SK-N-MC (cell line): ENCODE results near the gene TMEM40.
A peak's percentile ranks its signal among the peaks of the same experiment; 100 is the strongest.

Source experiments
- DNase-seq: peaks from one replicate; pipeline ENCODE4 v3.0.0-alpha.2; 2011; ENCODE audit warnings: low read depth, low spot score
- H3K27ac ChIP-seq: fragments of 200-600 bp; sonication (generic); 2 replicates; pipeline ENCODE4 v1.5.1; 2016; ENCODE audit warnings: mixed run types
- H3K36me3 ChIP-seq: fragments of 200-600 bp; sonication (generic); 2 replicates; pipeline ENCODE4 v1.6.1; 2017; ENCODE audit warnings: antibody characterized with exemption, low read length, mixed read lengths; ENCODE audit not compliant: insufficient read depth
- H3K4me3 ChIP-seq: fragments of 200-600 bp; sonication (generic); 2 replicates; pipeline ENCODE4 v1.5.1; 2016
- H3K9ac ChIP-seq: fragments of 200-600 bp; sonication (generic); 2 replicates; pipeline ENCODE4 v1.8.0; 2017; ENCODE audit warnings: mixed run types, mixed read lengths; ENCODE audit not compliant: insufficient read length
- H3K9me3 ChIP-seq: fragments of 200-600 bp; sonication (generic); 2 replicates; pipeline ENCODE4 v1.6.1; 2017; ENCODE audit warnings: low read depth, mild to moderate bottlenecking, antibody characterized with exemption, low read length, moderate library complexity, mixed read lengths
- EZH2 ChIP-seq: fragments of 200-600 bp; sonication (generic); IDR thresholded peaks from one replicate; pipeline ENCODE4 v1.6.1; 2017; ENCODE audit warnings: antibody characterized with exemption
- FOXP2 ChIP-seq: optimal IDR thresholded peaks from 2 replicates; pipeline ENCODE3; 2011; ENCODE audit warnings: mild to moderate bottlenecking, moderate library complexity; ENCODE audit not compliant: insufficient read depth; ENCODE audit errors: extremely low read length, control extremely low read depth
- POLR2AphosphoS5 ChIP-seq: IDR thresholded peaks from 2 replicates; pipeline ENCODE4 v1.6.1; 2012; ENCODE audit warnings: mild to moderate bottlenecking, low read depth, low read length, borderline replicate concordance

TMEM40 gene

DNA sequence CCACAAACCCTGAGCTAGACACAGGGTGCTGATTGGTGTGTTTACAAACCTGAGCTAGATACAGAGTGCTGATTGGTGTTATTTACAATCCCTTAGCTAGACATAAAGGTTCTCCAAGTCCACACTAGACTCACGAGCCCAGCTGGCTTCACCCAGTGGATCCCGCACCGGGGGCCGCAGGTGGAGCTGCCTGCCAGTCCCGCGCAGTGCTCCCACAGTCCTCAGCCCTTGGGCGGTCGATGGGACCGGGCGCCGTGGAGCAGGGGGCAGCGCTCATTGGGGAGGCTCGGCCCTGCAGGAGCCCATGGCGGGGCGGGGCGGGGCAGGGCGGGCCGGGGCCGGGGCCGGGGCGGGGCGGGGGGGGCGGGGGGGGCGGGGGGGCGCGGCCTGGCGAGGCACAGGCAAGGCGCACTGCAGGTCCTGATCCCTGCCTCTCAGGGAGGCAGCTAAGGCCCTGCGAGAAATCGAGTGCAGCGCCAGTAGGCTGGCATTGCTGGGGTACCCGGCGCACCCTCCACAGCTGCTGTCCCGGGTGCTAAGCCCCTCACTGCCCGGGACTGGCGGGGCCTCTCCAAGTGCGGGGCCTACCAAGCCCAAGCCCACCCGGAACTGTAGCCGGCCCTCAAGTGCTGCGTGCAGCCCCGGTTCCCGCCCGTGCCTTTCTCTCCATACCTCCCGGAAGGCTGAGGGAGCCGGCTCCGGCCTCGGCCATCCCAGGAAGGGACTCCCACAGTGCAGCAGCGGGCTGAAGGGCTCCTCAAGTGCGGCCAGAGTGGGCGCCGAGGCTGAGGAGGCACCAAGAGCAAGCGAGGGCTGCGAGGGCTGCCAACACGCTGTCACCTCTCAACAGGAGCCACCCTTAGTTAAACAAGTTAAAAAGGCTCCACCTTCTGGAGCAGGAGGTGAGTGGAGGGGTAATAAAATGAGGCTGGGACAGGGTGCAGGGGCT is 9.8 kb upstream of the TMEM40 start:
- no peak overlapping the region for H3K27ac ChIP-seq
- TF ChIP-seq EZH2 = no peak
- TF ChIP-seq POLR2AphosphoS5 = no peak
- no peak for TF ChIP-seq FOXP2
- DNase-seq = no peak
- no peak overlapping the region for H3K4me3 ChIP-seq
- H3K9ac ChIP-seq = no peak overlapping the region
- H3K36me3 ChIP-seq = no peaks in the 10 kb centered on the region
- no peaks in the 10 kb centered on the region for H3K9me3 ChIP-seq

DNA sequence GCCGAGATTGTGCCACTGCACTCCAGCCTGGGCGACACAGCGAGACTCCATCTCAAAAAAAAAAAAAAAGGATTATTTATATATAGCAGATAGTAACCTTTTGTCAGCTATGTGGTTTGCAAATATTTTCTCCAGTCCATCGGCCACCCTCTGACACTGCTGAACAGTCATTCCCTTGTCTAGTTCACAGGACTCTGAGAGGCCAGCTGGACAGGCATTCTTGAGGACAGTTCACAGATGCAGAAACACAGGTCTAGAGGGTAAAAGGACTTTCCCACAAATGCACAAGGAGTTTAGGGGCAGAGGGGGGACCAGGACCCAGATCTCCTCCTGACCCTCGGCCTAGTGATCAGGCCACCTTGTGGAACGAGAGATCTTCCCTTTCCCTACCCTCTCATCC is 7.5 kb upstream of the TMEM40 start:
- no peak overlapping the region for H3K4me3 ChIP-seq

DNA sequence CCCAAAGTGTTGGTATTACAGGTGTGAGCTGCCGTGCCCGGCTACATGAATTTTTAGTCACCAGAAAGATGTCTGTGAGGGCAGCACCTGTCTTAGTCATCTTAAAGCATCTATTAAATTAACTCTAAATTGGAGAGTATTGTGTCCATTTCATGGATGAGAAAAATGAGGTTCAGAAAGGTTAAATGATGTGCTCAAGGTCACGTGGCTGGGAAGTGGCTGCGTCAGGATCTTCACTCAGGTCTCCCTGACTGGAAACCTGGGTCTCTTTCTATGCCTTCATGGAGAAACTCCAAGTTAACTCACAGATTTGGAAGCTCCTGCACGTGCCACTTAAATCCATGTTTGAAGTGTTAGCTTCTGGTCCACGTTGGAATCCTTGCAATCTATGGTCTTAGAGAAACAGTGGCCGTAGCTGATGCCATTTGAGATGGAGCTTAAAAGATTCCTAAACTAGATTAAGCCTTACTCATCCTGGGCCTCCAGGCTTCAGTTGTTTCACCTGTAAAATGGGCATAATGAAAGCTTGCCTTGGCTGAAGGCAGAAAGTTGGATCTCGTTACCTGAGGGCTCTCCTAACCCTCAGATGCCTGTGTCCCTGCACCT is 5.2 kb upstream of the TMEM40 start:
- H3K9me3 ChIP-seq = no peaks in the 10 kb centered on the region
- no peak for TF ChIP-seq POLR2AphosphoS5
- TF ChIP-seq FOXP2 = no peak
- no peak for TF ChIP-seq EZH2
- no peak for DNase-seq
- no peak overlapping the region for H3K27ac ChIP-seq
- H3K36me3 ChIP-seq = no peaks in the 10 kb centered on the region
- no peak overlapping the region for H3K4me3 ChIP-seq
- H3K9ac ChIP-seq = no peak overlapping the region

More for the DNA sequence above, 7.5 kb upstream of the TMEM40 start:
- no peak for DNase-seq
- Histone ChIP-seq H3K36me3 (no peaks in the 10 kb centered on the region), H3K9me3 (no peaks in the 10 kb centered on the region), H3K27ac (no peak overlapping the region), H3K9ac (no peak overlapping the region)
- no peak for TF ChIP-seq FOXP2
- no peak for TF ChIP-seq POLR2AphosphoS5
- no peak for TF ChIP-seq EZH2

DNA sequence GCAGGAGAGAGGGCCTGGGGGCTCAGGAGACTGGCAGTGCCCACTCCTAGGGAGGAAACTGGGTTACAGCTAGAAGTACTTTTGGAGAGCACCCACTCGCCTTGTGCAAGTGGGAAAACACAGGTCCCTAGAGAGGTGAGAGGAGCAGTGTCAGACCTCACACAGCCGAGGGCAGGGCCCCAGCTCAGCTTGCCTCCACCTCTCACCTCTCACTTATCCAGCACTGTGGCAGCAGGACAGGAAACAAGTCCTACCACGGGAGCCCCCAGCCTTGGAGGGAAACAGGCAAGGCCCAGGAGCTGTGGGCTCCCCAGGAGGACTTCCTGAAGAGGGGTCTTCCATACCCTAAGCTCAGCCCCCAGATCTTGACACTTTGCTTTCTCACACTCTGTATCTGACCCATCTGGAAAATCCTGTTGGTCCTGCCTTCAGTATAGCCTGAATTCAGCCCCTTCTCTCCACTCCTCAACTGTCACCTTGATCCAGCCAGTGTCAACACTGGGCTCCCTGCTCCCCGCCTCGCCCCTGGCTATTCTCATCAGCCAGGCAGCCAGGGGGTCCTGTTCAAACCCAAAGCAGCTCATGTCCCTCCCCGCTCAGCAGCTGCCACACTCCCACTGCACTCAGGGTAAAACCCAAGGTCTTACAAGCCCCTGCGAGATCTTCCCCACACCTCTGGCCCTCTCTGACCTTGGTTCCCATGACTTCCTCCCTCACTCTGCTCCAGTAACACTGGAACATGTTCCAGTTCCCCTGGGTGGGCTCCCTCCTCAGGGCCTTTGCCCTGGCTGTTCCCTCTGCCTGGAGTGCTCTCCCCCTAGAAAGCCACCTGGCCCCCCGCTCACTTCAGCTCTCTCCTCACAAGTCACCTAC is 870 bp upstream of the TMEM40 start:
- Histone ChIP-seq H3K27ac (no peak overlapping the region), H3K9me3 (no peaks in the 10 kb centered on the region), H3K9ac (no peak overlapping the region), H3K4me3 (no peak overlapping the region), H3K36me3 (no peaks in the 10 kb centered on the region)
- no peak for DNase-seq
- TF ChIP-seq POLR2AphosphoS5 (no peak), FOXP2 (no peak), EZH2 (no peak)

DNA sequence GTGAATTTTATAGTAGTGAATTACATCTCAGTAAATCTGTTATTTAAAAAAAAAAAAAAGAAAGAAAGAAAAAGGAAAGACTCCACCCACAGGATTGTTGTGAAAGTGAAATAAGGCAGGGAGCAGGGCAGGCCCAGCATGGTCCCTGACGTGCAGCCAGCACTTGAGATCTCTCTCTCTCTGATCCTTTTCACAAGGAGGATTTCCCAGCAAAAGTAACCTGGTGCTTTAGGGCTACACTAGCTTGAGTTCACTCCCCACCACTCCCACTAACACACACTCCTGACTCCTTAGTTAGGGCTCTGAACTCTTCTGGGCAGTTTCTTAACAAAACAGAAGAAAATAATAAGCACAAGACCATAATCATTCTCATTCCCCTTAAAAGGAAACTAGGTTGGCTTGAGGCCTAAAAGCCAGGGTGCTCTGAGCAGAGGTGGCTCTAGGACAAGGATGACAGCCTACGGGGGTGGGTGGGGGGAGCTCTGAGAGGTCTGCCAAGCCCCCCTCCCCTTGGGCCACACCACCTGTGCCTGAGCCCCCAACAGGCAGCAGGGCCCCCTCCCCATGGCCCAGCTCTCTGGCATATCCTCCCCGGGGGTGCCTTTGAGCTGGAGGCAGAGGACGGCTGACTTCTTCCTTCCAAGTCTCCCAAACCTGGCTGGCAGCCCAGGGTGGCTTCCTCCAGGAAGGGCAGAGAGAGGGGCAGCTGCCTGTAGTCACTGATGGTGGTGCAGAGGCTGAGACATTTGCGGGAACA is 856 bp downstream of the TMEM40 start:
- DNase-seq = no peak
- TF ChIP-seq FOXP2 (no peak), EZH2 (no peak), POLR2AphosphoS5 (no peak)
- Histone ChIP-seq H3K4me3 (no peak overlapping the region), H3K9me3 (no peaks in the 10 kb centered on the region), H3K36me3 (no peaks in the 10 kb centered on the region), H3K27ac (peak overlapping the region; percentile 79; the same call in 1 of the 2 replicates), H3K9ac (peak overlapping the region; percentile 51)

DNA sequence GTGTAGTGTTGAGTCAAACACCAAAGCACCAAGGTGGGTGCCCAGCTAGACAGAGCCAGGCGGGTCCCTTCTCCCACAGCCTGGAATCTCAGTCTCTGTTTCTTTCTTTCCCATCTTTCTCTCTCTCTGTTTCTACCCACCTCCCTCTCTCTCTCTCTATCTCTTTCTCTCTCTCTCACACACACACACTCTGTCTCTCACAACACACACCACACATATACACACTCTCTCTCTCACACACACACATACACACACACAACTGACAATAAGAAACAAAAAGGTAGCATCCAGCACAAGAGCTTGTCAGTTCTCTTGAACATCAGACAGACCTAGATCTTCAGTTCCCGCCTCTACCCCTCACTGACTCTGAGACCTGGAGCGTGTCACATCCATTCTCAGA is 2.4 kb downstream of the TMEM40 start:
- H3K9me3 ChIP-seq = no peaks in the 10 kb centered on the region
- H3K36me3 ChIP-seq = no peaks in the 10 kb centered on the region
- TF ChIP-seq EZH2 (no peak), FOXP2 (no peak), POLR2AphosphoS5 (no peak)
- no peak overlapping the region for H3K4me3 ChIP-seq
- no peak overlapping the region for H3K9ac ChIP-seq
- H3K27ac ChIP-seq = no peak overlapping the region
- no peak for DNase-seq

DNA sequence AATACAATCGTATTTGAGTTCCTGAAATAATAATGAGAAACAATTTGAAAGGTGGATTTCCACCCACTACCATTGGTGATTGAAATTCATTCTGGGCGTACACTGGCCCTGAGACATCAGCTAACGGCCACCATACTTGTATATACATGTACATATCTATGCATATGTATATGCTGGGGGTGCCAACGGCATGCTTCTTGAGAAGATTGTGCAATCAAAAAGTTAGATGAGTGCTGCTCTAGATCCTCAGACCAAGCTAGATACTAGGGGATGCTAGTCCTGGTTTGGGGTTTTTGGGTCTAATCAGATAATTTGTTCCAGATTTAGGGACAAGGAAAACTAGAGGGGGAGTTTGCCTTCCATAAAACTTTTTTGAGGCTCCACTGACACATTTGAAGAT is 2.9 kb downstream of the TMEM40 start:
- Histone ChIP-seq H3K4me3 (no peak overlapping the region), H3K27ac (no peak overlapping the region), H3K36me3 (no peaks in the 10 kb centered on the region), H3K9me3 (no peaks in the 10 kb centered on the region), H3K9ac (no peak overlapping the region)
- no peak for DNase-seq
- TF ChIP-seq FOXP2 = no peak
- TF ChIP-seq EZH2 = no peak
- no peak for TF ChIP-seq POLR2AphosphoS5
